Measurements from ENCODE around the gene ISG20. TPM values are rescaled to one million over a fixed set of nuclear protein-coding genes. Genes with fewer than 3 reads are reported as not detected.
A peak's percentile ranks its signal among the peaks of the same experiment; 100 is the strongest.

The ISG20 gene
- polyA plus RNA-seq, 3 donors from 2014 or later: 286 to 365 (median 342) TPM

- Mint-ChIP-seq H3K9me3 (no peaks in the 10 kb centered on the region), H3K27me3 (ENCODE audit: low read depth in 3 of 3) (peaks cover 9 to 22% (median 11%) of the 10 kb centered on the region in 3 donors), H3K4me3 (no peak overlapping the region), H3K4me1 (peaks cover 6 to 11% of the 10 kb centered on the region in 2 donors), H3K27ac (no peak overlapping the region), H3K36me3 (no peaks in the 10 kb centered on the region)
- no peak for DNase-seq
These were observed 64.2 kb downstream of the ISG20 start for GRCh38 chr15:88702983-88703382.

GRCh38 chr15:88703533-88703932 is 64.7 kb downstream of the ISG20 start:
- H3K36me3 Mint-ChIP-seq: no peaks in the 10 kb centered on the region
- H3K4me1 Mint-ChIP-seq: peaks cover 6 to 11% of the 10 kb centered on the region in 2 donors
- no peak for DNase-seq
- H3K9me3 Mint-ChIP-seq: no peaks in the 10 kb centered on the region
- H3K27ac Mint-ChIP-seq: no peak overlapping the region
- peaks cover 9 to 20% (median 12%) of the 10 kb centered on the region in 3 donors for H3K27me3 Mint-ChIP-seq (ENCODE audit: low read depth in 3 of 3)
- H3K4me3 Mint-ChIP-seq: no peak overlapping the region

GRCh38 chr15:88704791-88705768 is 66.3 kb downstream of the ISG20 start:
- Mint-ChIP-seq H3K4me3 (peak overlapping the region; percentile 61 to 83 (median 79)), H3K27ac (peak overlapping the region in 1 of 6 donors; percentile 62), H3K27me3 (ENCODE audit: low read depth in 3 of 3) (peaks cover 9 to 18% (median 16%) of the 10 kb centered on the region in 3 donors)

GRCh38 chr15:88705769-88706165 is 67.0 kb downstream of the ISG20 start:
- no peaks in the 10 kb centered on the region for H3K36me3 Mint-ChIP-seq
- H3K9me3 Mint-ChIP-seq: no peaks in the 10 kb centered on the region
- H3K27ac Mint-ChIP-seq: no peak overlapping the region
- H3K4me1 Mint-ChIP-seq: peaks cover 6 to 11% of the 10 kb centered on the region in 2 donors
- peaks cover 9 to 18% (median 16%) of the 10 kb centered on the region in 3 donors for H3K27me3 Mint-ChIP-seq (ENCODE audit: low read depth in 3 of 3)
- peak overlapping the region; percentile 44 to 76 (median 65) for H3K4me3 Mint-ChIP-seq
- no peak for DNase-seq

More at GRCh38 chr15:88704791-88705768, 66.3 kb downstream of the ISG20 start:
- no peak for DNase-seq
- Mint-ChIP-seq H3K4me1 (peaks cover 6 to 11% of the 10 kb centered on the region in 2 donors), H3K36me3 (no peaks in the 10 kb centered on the region), H3K9me3 (no peaks in the 10 kb centered on the region)

Other genes starting within 250 kb of the ISG20 start
- 10 to 100 TPM; 37.8 to 45.8 (median 45.7) TPM for gene MRPL46, start 171.6 kb upstream of the ISG20 start, polyA plus RNA-seq
- 10 to 100 TPM; 82.3 to 90.8 (median 82.6) TPM for gene MRPS11, start 171.3 kb upstream of the ISG20 start, polyA plus RNA-seq
- 1 to 10 TPM in 1 of 3 donors, under 1 TPM in 1, not detected in 1; 0.80 to 1.3 TPM for gene DET1, start 92.3 kb upstream of the ISG20 start, polyA plus RNA-seq
- 10 to 100 TPM; 11.6 to 17.8 (median 12.1) TPM for gene AEN, start 17.7 kb upstream of the ISG20 start, polyA plus RNA-seq
- gene ACAN, start 164.4 kb downstream of the ISG20 start, polyA plus RNA-seq: not detected

All from immature natural killer cell (primary cell).